CD14-positive monocyte (primary cell): ENCODE measurements around the gene SF1. TPM values are rescaled to one million over a fixed set of nuclear protein-coding genes. Genes with fewer than 3 reads are reported as not detected.

Experiments used
- DNase-seq, 3 donors: peaks; one replicate each; pipeline ENCODE4 v3.0.0-alpha.2; 2011 to 2022
- H2AFZ ChIP-seq: 2 replicates; pipeline ENCODE4 v1.6.0; 2012; ENCODE audit warnings: mild to moderate bottlenecking, low read depth, low read length, inconsistent platforms; ENCODE audit not compliant: insufficient read depth, poor library complexity, severe bottlenecking
- H3K27ac ChIP-seq, 2 donors: 1 replicate in 1 of 2; 2 replicates in 1 of 2; pipeline ENCODE4 v1.5.1; 2012 to 2013; ENCODE audit warnings: low read length in 2 of 2, control low read depth in 1 of 2, inconsistent platforms in 1 of 2, low read depth in 1 of 2, mild to moderate bottlenecking in 1 of 2
- H3K27me3 ChIP-seq, 2 donors: one replicate each; pipeline versions ENCODE4 v1.6.0 to v1.6.1; 2011 to 2013; ENCODE audit warnings: low read length in 2 of 2; ENCODE audit not compliant: control insufficient read depth in 2 of 2, insufficient read depth in 2 of 2
- H3K36me3 ChIP-seq, 2 donors: replicated peaks in 1 of 2; 1 replicate in 1 of 2; 2 replicates in 1 of 2; pipeline versions ENCODE4 v1.5.1 to v1.6.1; 2012 to 2013; ENCODE audit warnings: low read length in 2 of 2, control low read depth in 1 of 2, inconsistent platforms in 1 of 2, mild to moderate bottlenecking in 1 of 2; ENCODE audit not compliant: insufficient read depth in 2 of 2, control insufficient read depth in 1 of 2
- H3K4me1 ChIP-seq, 2 donors: 1 replicate in 1 of 2; 2 replicates in 1 of 2; pipeline versions ENCODE4 v1.5.1 to v1.6.1; 2012 to 2013; ENCODE audit warnings: low read length in 2 of 2, control low read depth in 1 of 2, inconsistent platforms in 1 of 2, mild to moderate bottlenecking in 1 of 2, moderate library complexity in 1 of 2; ENCODE audit not compliant: insufficient read depth in 2 of 2, control insufficient read depth in 1 of 2
- H3K4me2 ChIP-seq: replicated peaks from 2 replicates; pipeline ENCODE3; 2012; ENCODE audit warnings: low read length, moderate library complexity, mild to moderate bottlenecking; ENCODE audit not compliant: poor library complexity, severe bottlenecking; ENCODE audit errors: extremely low read depth
- H3K4me3 ChIP-seq, 3 experiments: fragments of 200-600 bp in 1 of 3; sonication (generic) in 1 of 3; replicated peaks in 1 of 3; 1 replicate in 2 of 3; 2 replicates in 1 of 3; pipeline ENCODE4 v1.5.1; 2011 to 2013; ENCODE audit warnings: low read length in 3 of 3, mild to moderate bottlenecking in 3 of 3, control low read depth in 2 of 3, low read depth in 2 of 3, inconsistent platforms in 1 of 3, moderate library complexity in 1 of 3
- H3K79me2 ChIP-seq: 2 replicates; pipeline ENCODE4 v1.6.0; 2012; ENCODE audit warnings: mild to moderate bottlenecking, control low read depth, inconsistent platforms, low read length, moderate library complexity; ENCODE audit not compliant: insufficient read depth
- H3K9ac ChIP-seq: 2 replicates; pipeline ENCODE4 v1.6.0; 2017; ENCODE audit warnings: low read length, mild to moderate bottlenecking; ENCODE audit not compliant: insufficient read depth, poor library complexity, severe bottlenecking
- H3K9me3 ChIP-seq, 2 donors: replicated peaks in 1 of 2; 1 replicate in 1 of 2; 2 replicates in 1 of 2; pipeline versions ENCODE4 v1.5.1 to v1.6.1; 2012 to 2013; ENCODE audit warnings: low read length in 2 of 2, control low read depth in 1 of 2; ENCODE audit not compliant: control insufficient read depth in 1 of 2, insufficient read depth in 1 of 2
- H4K20me1 ChIP-seq: 2 replicates; pipeline ENCODE4 v1.6.0; 2012; ENCODE audit warnings: mild to moderate bottlenecking, low read length, control low read depth, moderate library complexity; ENCODE audit not compliant: insufficient read depth
- H3K27ac Mint-ChIP-seq, 7 donors: one replicate each; pipeline ENCODE4 v1.8.0; 2020; ENCODE audit warnings: mild to moderate bottlenecking in 7 of 7, mixed read lengths in 7 of 7, moderate library complexity in 6 of 7, inconsistent platforms in 2 of 7
- H3K27me3 Mint-ChIP-seq, 3 donors: one replicate each; pipeline ENCODE4 v1.8.0; 2021 to 2022; ENCODE audit warnings: low read depth in 3 of 3, mild to moderate bottlenecking in 3 of 3, mixed read lengths in 3 of 3, moderate library complexity in 3 of 3, inconsistent platforms in 1 of 3
- H3K36me3 Mint-ChIP-seq, 2 donors: one replicate each; pipeline ENCODE4 v1.8.0; 2020; ENCODE audit warnings: mixed read lengths in 2 of 2, inconsistent platforms in 1 of 2, mild to moderate bottlenecking in 1 of 2
- H3K4me1 Mint-ChIP-seq: one replicate; pipeline ENCODE4 v1.8.0; 2020; ENCODE audit warnings: mild to moderate bottlenecking, mixed read lengths
- H3K4me3 Mint-ChIP-seq, 2 donors: one replicate each; pipeline ENCODE4 v1.8.0; 2020; ENCODE audit warnings: mild to moderate bottlenecking in 2 of 2, mixed read lengths in 2 of 2, moderate library complexity in 1 of 2
- H3K9me3 Mint-ChIP-seq, 7 donors: one replicate each; pipeline ENCODE4 v1.8.0; 2020 to 2022; ENCODE audit warnings: mixed read lengths in 7 of 7, mild to moderate bottlenecking in 6 of 7, moderate library complexity in 6 of 7, inconsistent platforms in 2 of 7
- WGBS: methylation state at CpG from one replicate; pipeline ENCODE4 v1.1.5; 2013; ENCODE audit warnings: missing lambda C conversion rate; ENCODE audit not compliant: insufficient coverage; 5-methylcytosine and 5-hydroxymethylcytosine counted together
- intact Hi-C, 2 donors: fragments of 100-400 bp; cut with micrococcal nuclease; formaldehyde crosslinking; loops; one replicate each; pipeline versions ENCODE4 v1.15.0 to v1.15.1; 2023
- polyA plus RNA-seq, 3 donors: library from polyadenylated mRNA; depleted of rRNA in 1 of 3; unstranded in 2 of 3; stranded (reverse) in 1 of 3; fragments of 300-500 nt in 2 of 3; fragments of >200 nt in 1 of 3; fragmentation: Illumina TruSeq in 2 of 3; gene quantifications; 1 replicate in 2 of 3; 2 replicates in 1 of 3; pipeline ENCODE4 v1.2.3, GENCODE V29; 2012 to 2021
- TF ChIP-seq, protein P1 (sequence below): fragments of 200-600 bp; IDR thresholded peaks from one replicate; pipeline ENCODE4 v1.8.0; 2022; ENCODE audit warnings: antibody characterized with exemption, mild to moderate bottlenecking

The SF1 gene
- polyA plus RNA-seq, 3 donors = 31.6 to 302 (median 47.7) TPM

DNA sequence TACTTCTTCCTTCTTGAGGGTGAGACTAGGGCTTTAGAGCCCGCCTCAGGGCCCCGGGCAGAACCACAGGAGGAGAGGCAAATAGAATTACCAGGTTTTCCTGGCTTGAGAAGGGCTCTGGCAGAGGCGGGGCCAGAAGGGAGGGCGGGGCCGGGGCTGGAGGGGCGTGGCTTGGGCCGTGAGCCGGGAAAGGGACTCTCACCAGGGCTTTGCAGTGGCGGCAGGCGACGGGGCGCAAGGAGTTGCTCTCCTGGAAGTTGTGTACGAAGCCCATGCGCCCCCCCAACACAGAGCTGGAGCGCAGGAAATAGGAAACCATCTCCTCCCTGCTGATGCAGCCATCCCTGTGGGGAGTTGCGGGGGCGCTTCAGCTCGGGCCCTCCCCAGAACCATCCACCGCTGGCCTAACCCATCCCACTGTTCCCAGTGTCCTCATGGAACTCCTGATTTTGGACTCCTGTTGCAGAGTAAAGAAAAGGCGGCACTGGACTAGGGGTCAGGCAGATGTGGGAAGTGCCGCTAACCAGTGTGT is 48.4 kb downstream of the SF1 start:
- Histone ChIP-seq H3K27me3 (no peaks in the 10 kb centered on the region), H3K9ac (no peak overlapping the region), H3K27ac (no peak overlapping the region), H3K79me2 (peaks cover 15% of the 10 kb centered on the region), H3K4me2 (no peak overlapping the region), H3K9me3 (no peaks in the 10 kb centered on the region), H4K20me1 (peaks cover 64% of the 10 kb centered on the region), H3K4me1 (peaks cover 4 to 14% of the 10 kb centered on the region in 2 donors), H2AFZ (no peak overlapping the region), H3K4me3 (no peak overlapping the region), H3K36me3 (peaks cover 58 to 84% of the 10 kb centered on the region in 2 donors)
- peaks cover 67 to 83% of the 10 kb centered on the region in 2 donors for H3K36me3 Mint-ChIP-seq
- H3K9me3 Mint-ChIP-seq = no peaks in the 10 kb centered on the region
- WGBS = 81% methylated on average over 8 of the region's 21 CpGs
- TF ChIP-seq, protein P1, sequence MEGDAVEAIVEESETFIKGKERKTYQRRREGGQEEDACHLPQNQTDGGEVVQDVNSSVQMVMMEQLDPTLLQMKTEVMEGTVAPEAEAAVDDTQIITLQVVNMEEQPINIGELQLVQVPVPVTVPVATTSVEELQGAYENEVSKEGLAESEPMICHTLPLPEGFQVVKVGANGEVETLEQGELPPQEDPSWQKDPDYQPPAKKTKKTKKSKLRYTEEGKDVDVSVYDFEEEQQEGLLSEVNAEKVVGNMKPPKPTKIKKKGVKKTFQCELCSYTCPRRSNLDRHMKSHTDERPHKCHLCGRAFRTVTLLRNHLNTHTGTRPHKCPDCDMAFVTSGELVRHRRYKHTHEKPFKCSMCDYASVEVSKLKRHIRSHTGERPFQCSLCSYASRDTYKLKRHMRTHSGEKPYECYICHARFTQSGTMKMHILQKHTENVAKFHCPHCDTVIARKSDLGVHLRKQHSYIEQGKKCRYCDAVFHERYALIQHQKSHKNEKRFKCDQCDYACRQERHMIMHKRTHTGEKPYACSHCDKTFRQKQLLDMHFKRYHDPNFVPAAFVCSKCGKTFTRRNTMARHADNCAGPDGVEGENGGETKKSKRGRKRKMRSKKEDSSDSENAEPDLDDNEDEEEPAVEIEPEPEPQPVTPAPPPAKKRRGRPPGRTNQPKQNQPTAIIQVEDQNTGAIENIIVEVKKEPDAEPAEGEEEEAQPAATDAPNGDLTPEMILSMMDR = no peak
- DNase-seq = no peak
- peaks cover 0 to 2% (median 0%) of the 10 kb centered on the region in 3 donors for H3K27me3 Mint-ChIP-seq
- intact Hi-C loops = no loop called here
- peak overlapping the region in 1 of 7 donors; percentile 25 for H3K27ac Mint-ChIP-seq
- H3K4me3 Mint-ChIP-seq = no peak overlapping the region
- H3K4me1 Mint-ChIP-seq = peaks cover 18% of the 10 kb centered on the region

DNA sequence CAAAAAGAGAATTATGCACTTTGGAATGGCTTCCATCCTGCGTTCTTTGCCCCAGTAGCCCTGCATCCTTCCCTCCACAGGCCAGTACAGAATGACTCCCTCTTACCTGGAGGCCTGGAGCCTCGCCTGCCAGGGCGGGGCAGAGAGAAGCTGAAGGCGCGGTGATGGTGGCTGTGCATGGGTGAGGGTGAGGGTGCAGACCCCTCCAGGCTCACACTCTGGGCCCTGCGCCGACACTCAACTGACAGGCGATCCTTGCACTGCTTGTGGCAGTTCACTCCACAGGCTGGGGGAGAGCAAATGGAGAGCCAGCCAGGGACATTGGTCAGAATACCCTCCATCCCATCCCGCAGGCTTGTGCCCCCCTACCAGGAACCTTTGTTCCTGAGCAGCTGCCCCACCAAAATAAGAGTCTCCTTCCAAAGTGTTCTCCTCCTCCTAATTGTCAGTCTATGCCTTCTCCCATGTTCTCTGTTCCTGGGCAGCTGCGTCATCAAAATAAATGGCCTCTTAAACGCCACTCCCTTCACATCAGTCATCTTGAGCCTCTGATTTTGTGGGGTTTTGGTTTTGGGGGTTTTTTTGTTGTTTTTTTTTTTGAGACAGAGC is 49.5 kb downstream of the SF1 start:
- Mint-ChIP-seq H3K27ac (peak overlapping the region in 1 of 7 donors; percentile 46), H3K27me3 (peaks cover 0 to 2% (median 0%) of the 10 kb centered on the region in 3 donors), H3K36me3 (peaks cover 57 to 73% of the 10 kb centered on the region in 2 donors), H3K9me3 (no peaks in the 10 kb centered on the region), H3K4me3 (no peak overlapping the region), H3K4me1 (peaks cover 25% of the 10 kb centered on the region)
- no peak overlapping the region for H2AFZ ChIP-seq
- peaks cover 69% of the 10 kb centered on the region for H4K20me1 ChIP-seq
- TF ChIP-seq, protein P1 = no peak
- H3K36me3 ChIP-seq = peaks cover 51 to 76% of the 10 kb centered on the region in 2 donors
- H3K27ac ChIP-seq = no peak overlapping the region
- H3K4me2 ChIP-seq = no peak overlapping the region
- 98% methylated on average over 5 of the region's 11 CpGs for WGBS
- peaks cover 8 to 23% of the 10 kb centered on the region in 2 donors for H3K4me1 ChIP-seq
- no peak for DNase-seq
- no peak overlapping the region for H3K9ac ChIP-seq
- H3K4me3 ChIP-seq = no peak overlapping the region
- H3K9me3 ChIP-seq = no peaks in the 10 kb centered on the region
- no peaks in the 10 kb centered on the region for H3K27me3 ChIP-seq
- H3K79me2 ChIP-seq = peaks cover 11% of the 10 kb centered on the region
- intact Hi-C loops = no loop called here
